H9 (cell line): ENCODE data around the gene UQCC2. TPM values are rescaled to one million over a fixed set of nuclear protein-coding genes. Genes with fewer than 3 reads are reported as not detected.

Source experiments
- DNase-seq: peaks from one replicate; pipeline ENCODE4 v3.0.0-alpha.2; 2017
- H2AFZ ChIP-seq: one replicate; pipeline ENCODE4 v1.6.1; 2013; ENCODE audit warnings: mild to moderate bottlenecking, low read length, control low read depth, moderate library complexity
- H2AK5ac ChIP-seq: 2 replicates; pipeline ENCODE4 v1.6.1; 2013; ENCODE audit warnings: low read length, control low read depth, mixed read lengths; ENCODE audit not compliant: insufficient read length
- H2BK120ac ChIP-seq: one replicate; pipeline ENCODE4 v1.6.1; 2013; ENCODE audit warnings: low read depth, mild to moderate bottlenecking, low read length, control low read depth, inconsistent platforms; ENCODE audit not compliant: poor library complexity, severe bottlenecking
- H2BK12ac ChIP-seq: 2 replicates; pipeline ENCODE4 v1.6.1; 2013; ENCODE audit warnings: low read length, control low read depth, mixed read lengths, low read depth; ENCODE audit not compliant: insufficient read length
- H2BK15ac ChIP-seq: 2 replicates; pipeline ENCODE4 v1.6.1; 2013; ENCODE audit warnings: low read depth, low read length, control low read depth
- H2BK20ac ChIP-seq: one replicate; pipeline ENCODE4 v1.6.1; 2013; ENCODE audit warnings: low read depth, mild to moderate bottlenecking, low read length, control low read depth, inconsistent platforms; ENCODE audit not compliant: poor library complexity, severe bottlenecking
- H2BK5ac ChIP-seq: 2 replicates; pipeline ENCODE4 v1.6.1; 2013; ENCODE audit warnings: low read length, control low read depth, mixed read lengths; ENCODE audit not compliant: insufficient read length
- H3K14ac ChIP-seq: 2 replicates; pipeline ENCODE4 v1.6.1; 2013; ENCODE audit warnings: low read length, control low read depth; ENCODE audit not compliant: insufficient read depth
- H3K18ac ChIP-seq: 2 replicates; pipeline ENCODE4 v1.6.1; 2013; ENCODE audit warnings: low read depth, mild to moderate bottlenecking, mixed read lengths, low read length, control low read depth; ENCODE audit not compliant: insufficient read length
- H3K23ac ChIP-seq: 2 replicates; pipeline ENCODE4 v1.6.1; 2013; ENCODE audit warnings: low read length, control low read depth, mixed read lengths, low read depth; ENCODE audit not compliant: insufficient read length
- H3K23me2 ChIP-seq: 2 replicates; pipeline ENCODE4 v1.6.1; 2013; ENCODE audit warnings: low read depth, mild to moderate bottlenecking, mixed read lengths, low read length, control low read depth; ENCODE audit not compliant: insufficient read length, poor library complexity, severe bottlenecking
- H3K27ac ChIP-seq: 2 replicates; pipeline ENCODE4 v1.5.1; 2013; ENCODE audit warnings: low read length, control low read depth, mixed read lengths, low read depth; ENCODE audit not compliant: insufficient read length
- H3K27me3 ChIP-seq: 2 replicates; pipeline ENCODE4 v1.6.1; 2013; ENCODE audit warnings: low read length, control low read depth, inconsistent platforms; ENCODE audit not compliant: insufficient read depth
- H3K4ac ChIP-seq: 2 replicates; pipeline ENCODE4 v1.6.1; 2013; ENCODE audit warnings: low read depth, mild to moderate bottlenecking, control low read depth, inconsistent platforms, low read length, moderate library complexity
- H3K4me1 ChIP-seq: 2 replicates; pipeline ENCODE4 v1.6.1; 2013; ENCODE audit warnings: low read length, control low read depth, inconsistent platforms; ENCODE audit not compliant: insufficient read depth
- H3K4me2 ChIP-seq: 2 replicates; pipeline ENCODE4 v1.6.1; 2013; ENCODE audit warnings: low read length, control low read depth, mixed read lengths; ENCODE audit not compliant: insufficient read length, insufficient read depth
- H3K56ac ChIP-seq: 2 replicates; pipeline ENCODE4 v1.6.1; 2013; ENCODE audit warnings: low read depth, mild to moderate bottlenecking, mixed read lengths, low read length, control low read depth; ENCODE audit not compliant: insufficient read length
- H3K79me1 ChIP-seq: 2 replicates; pipeline ENCODE4 v1.6.1; 2013; ENCODE audit warnings: low read depth, mild to moderate bottlenecking, moderate library complexity, low read length, control low read depth, inconsistent platforms; ENCODE audit not compliant: insufficient read depth, poor library complexity, severe bottlenecking
- H3K79me2 ChIP-seq: 2 replicates; pipeline ENCODE4 v1.6.1; 2013; ENCODE audit warnings: low read length, control low read depth, inconsistent platforms; ENCODE audit not compliant: insufficient read depth
- H3K9ac ChIP-seq: 2 replicates; pipeline ENCODE4 v1.6.1; 2013; ENCODE audit warnings: low read length, control low read depth, mixed read lengths; ENCODE audit not compliant: insufficient read length; ENCODE audit errors: extremely low read depth
- H3K9me3 ChIP-seq: one replicate; pipeline ENCODE4 v1.6.1; 2013; ENCODE audit warnings: low read depth, low read length, inconsistent platforms; ENCODE audit not compliant: control insufficient read depth
- H3T11ph ChIP-seq: one replicate; pipeline ENCODE4 v1.6.1; 2013; ENCODE audit warnings: mild to moderate bottlenecking, low read length, control low read depth, inconsistent platforms
- H4K20me1 ChIP-seq: one replicate; pipeline ENCODE4 v1.6.1; 2013; ENCODE audit not compliant: control insufficient read depth, insufficient read length, insufficient read depth
- H4K5ac ChIP-seq: 2 replicates; pipeline ENCODE4 v1.6.1; 2013; ENCODE audit warnings: low read depth, mild to moderate bottlenecking, mixed read lengths, low read length, control low read depth; ENCODE audit not compliant: insufficient read length
- H4K8ac ChIP-seq: replicated peaks from 2 replicates; pipeline ENCODE4 v1.6.1; 2013; ENCODE audit warnings: low read length, control low read depth, mixed read lengths, low read depth; ENCODE audit not compliant: insufficient read length
- H4K91ac ChIP-seq: 2 replicates; pipeline ENCODE4 v1.6.1; 2013; ENCODE audit warnings: low read depth, mild to moderate bottlenecking, moderate library complexity, mixed read lengths, low read length, control low read depth; ENCODE audit not compliant: insufficient read length
- H3K27ac Mint-ChIP-seq, 3 experiments: 2 replicates in 2 of 3; 3 replicates in 1 of 3; pipeline ENCODE4 v1.8.0; 2020 to 2021; ENCODE audit warnings: mixed read lengths in 3 of 3, mild to moderate bottlenecking in 1 of 3, moderate library complexity in 1 of 3
- H3K27me3 Mint-ChIP-seq: 2 replicates; pipeline ENCODE4 v1.8.0; 2021; ENCODE audit warnings: low read depth, mild to moderate bottlenecking, moderate library complexity, mixed read lengths
- H3K36me3 Mint-ChIP-seq, 3 experiments: 2 replicates in 2 of 3; 3 replicates in 1 of 3; pipeline ENCODE4 v1.8.0; 2020 to 2021; ENCODE audit warnings: low read depth in 3 of 3, mixed read lengths in 3 of 3; ENCODE audit not compliant: insufficient read depth in 1 of 3
- H3K4me1 Mint-ChIP-seq, 2 experiments: 2 replicates each; pipeline ENCODE4 v1.8.0; 2020; ENCODE audit warnings: mixed read lengths in 2 of 2
- H3K4me3 Mint-ChIP-seq, 2 experiments: 2 replicates in 1 of 2; 3 replicates in 1 of 2; pipeline ENCODE4 v1.8.0; 2020 to 2021; ENCODE audit warnings: mild to moderate bottlenecking in 2 of 2, mixed read lengths in 2 of 2, moderate library complexity in 1 of 2
- H3K9me3 Mint-ChIP-seq, 2 experiments: 2 replicates in 1 of 2; 3 replicates in 1 of 2; pipeline ENCODE4 v1.8.0; 2020; ENCODE audit warnings: mild to moderate bottlenecking in 2 of 2, mixed read lengths in 2 of 2, moderate library complexity in 1 of 2
- WGBS: extraction: QIAGEN DNeasy Blood & Tissue Kit; methylation state at CpG from one replicate; pipeline ENCODE4 v1.1.7; 2013; ENCODE audit warnings: missing lambda C conversion rate, low lambda C conversion rate, mixed read lengths; ENCODE audit not compliant: insufficient read length; ENCODE audit errors: extremely low coverage; 5-methylcytosine and 5-hydroxymethylcytosine counted together
- total RNA-seq: library from RNA; stranded (reverse); gene quantifications from 2 replicates; pipeline ENCODE4 v1.2.1, GENCODE V29; 2021
- TF ChIP-seq, protein P1 (sequence below): fragments of 200-600 bp; sonication (generic); conservative IDR thresholded peaks from 3 replicates; pipeline ENCODE4 v1.8.0; 2021; ENCODE audit warnings: antibody characterized with exemption, mild to moderate bottlenecking

UQCC2 gene
- total RNA-seq, 1 experiment from 2014 or later: 140 TPM

DNA sequence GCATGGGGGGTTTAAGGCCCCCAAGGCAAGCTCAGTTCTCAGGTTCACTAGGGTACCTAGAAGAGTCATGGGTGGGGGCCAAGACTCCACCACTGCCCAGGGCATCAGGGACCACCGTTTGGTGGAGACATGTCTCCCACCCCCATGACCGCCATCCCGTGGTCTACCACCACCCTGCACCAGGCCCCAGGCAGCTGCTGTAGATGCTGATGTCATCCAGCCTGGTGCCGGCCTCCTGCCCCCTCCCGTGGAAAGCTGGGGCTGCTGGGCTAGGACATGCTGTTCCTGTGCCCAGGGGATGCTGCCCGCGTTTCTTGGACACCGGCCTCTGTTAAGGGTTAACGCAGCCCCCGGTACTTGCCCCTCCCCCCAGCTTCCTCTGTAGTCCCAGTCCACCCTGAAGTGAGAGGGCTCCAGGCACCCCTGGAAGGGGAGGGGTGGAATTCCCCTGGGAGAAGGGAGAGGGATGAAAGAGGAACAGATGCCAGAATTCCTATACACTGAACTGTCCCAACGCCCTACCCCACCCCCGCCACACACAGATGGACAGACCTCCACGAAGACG is 34.6 kb upstream of the UQCC2 start:
- Histone ChIP-seq H2BK20ac (no peak overlapping the region), H3K23me2 (no peaks in the 10 kb centered on the region), H2BK15ac (no peak overlapping the region), H3K4me2 (no peak overlapping the region), H3K23ac (no peak overlapping the region), H3K9ac (no peak overlapping the region), H4K20me1 (no peaks in the 10 kb centered on the region), H2AFZ (no peak overlapping the region), H4K5ac (no peak overlapping the region), H3K14ac (no peak overlapping the region; the same call in 1 of the 2 replicates), H2BK120ac (no peak overlapping the region), H3K9me3 (no peaks in the 10 kb centered on the region), H2BK5ac (no peak overlapping the region), H4K8ac (no peak overlapping the region), H3K4me1 (peaks cover 8% of the 10 kb centered on the region; the same call in 1 of the 2 replicates), H3K79me2 (no peaks in the 10 kb centered on the region), H2BK12ac (no peak overlapping the region), H4K91ac (no peak overlapping the region), H3K56ac (no peak overlapping the region), H2AK5ac (no peak overlapping the region), H3K18ac (peak overlapping the region; percentile 18), H3K79me1 (no peaks in the 10 kb centered on the region), H3K4ac (no peak overlapping the region), H3K27me3 (no peaks in the 10 kb centered on the region), H3K27ac (no peak overlapping the region), H3T11ph (no peak overlapping the region)
- no peak overlapping the region; a peak in 1 of 7 replicates for H3K27ac Mint-ChIP-seq
- TF ChIP-seq, protein P1, sequence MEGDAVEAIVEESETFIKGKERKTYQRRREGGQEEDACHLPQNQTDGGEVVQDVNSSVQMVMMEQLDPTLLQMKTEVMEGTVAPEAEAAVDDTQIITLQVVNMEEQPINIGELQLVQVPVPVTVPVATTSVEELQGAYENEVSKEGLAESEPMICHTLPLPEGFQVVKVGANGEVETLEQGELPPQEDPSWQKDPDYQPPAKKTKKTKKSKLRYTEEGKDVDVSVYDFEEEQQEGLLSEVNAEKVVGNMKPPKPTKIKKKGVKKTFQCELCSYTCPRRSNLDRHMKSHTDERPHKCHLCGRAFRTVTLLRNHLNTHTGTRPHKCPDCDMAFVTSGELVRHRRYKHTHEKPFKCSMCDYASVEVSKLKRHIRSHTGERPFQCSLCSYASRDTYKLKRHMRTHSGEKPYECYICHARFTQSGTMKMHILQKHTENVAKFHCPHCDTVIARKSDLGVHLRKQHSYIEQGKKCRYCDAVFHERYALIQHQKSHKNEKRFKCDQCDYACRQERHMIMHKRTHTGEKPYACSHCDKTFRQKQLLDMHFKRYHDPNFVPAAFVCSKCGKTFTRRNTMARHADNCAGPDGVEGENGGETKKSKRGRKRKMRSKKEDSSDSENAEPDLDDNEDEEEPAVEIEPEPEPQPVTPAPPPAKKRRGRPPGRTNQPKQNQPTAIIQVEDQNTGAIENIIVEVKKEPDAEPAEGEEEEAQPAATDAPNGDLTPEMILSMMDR: no peak
- H3K36me3 Mint-ChIP-seq: no peaks in the 10 kb centered on the region; a peak in 1 of 7 replicates
- peaks cover 12% of the 10 kb centered on the region for H3K27me3 Mint-ChIP-seq
- H3K4me3 Mint-ChIP-seq: no peak overlapping the region; a peak in 1 of 5 replicates
- peak; percentile 46 for DNase-seq
- H3K9me3 Mint-ChIP-seq: no peaks in the 10 kb centered on the region
- no CpG with 5 or more reads among the region's 14 CpGs for WGBS
- H3K4me1 Mint-ChIP-seq: peaks cover 50 to 74% of the 10 kb centered on the region in 2 experiments
